K562 (cell line): ENCODE results near the gene TRMT2B. TPM values are rescaled to one million over a fixed set of nuclear protein-coding genes. Genes with fewer than 3 reads are reported as not detected.

Experiments used
- ASH1L ChIP-seq: fragments of 450-650 bp; IDR thresholded peaks from 2 replicates; pipeline ENCODE4 v1.6.1; 2018; ENCODE audit warnings: borderline replicate concordance, mild to moderate bottlenecking, low read depth; ENCODE audit not compliant: partially characterized antibody
- BRD4 ChIP-seq: fragments of 200-600 bp; sonication (generic); IDR thresholded peaks from 2 replicates; pipeline ENCODE4 v1.6.1; 2017; ENCODE audit warnings: inconsistent platforms
- CC2D1A ChIP-seq: fragments of 450-650 bp; IDR thresholded peaks from 2 replicates; pipeline ENCODE4 v1.6.1; 2017; ENCODE audit warnings: mild to moderate bottlenecking
- DACH1 ChIP-seq: fragments of 450-650 bp; IDR thresholded peaks from 2 replicates; pipeline ENCODE4 v1.6.1; 2018; ENCODE audit not compliant: partially characterized antibody
- E2F6 ChIP-seq, 2 experiments: IDR thresholded peaks; 2 replicates each; pipeline ENCODE4 v1.6.1; 2011; ENCODE audit warnings: borderline replicate concordance in 1 of 2, control low read depth in 1 of 2, low read depth in 1 of 2, low read length in 1 of 2, mild to moderate bottlenecking in 1 of 2, mixed read lengths in 1 of 2, moderate library complexity in 1 of 2; ENCODE audit not compliant: insufficient read depth in 1 of 2, insufficient read length in 1 of 2, poor library complexity in 1 of 2, severe bottlenecking in 1 of 2; ENCODE audit errors: extremely low read depth in 1 of 2
- EHMT2 ChIP-seq: fragments of 450-650 bp; IDR thresholded peaks from 2 replicates; pipeline ENCODE4 v1.6.1; 2018; ENCODE audit warnings: antibody characterized with exemption
- ELF2 ChIP-seq: fragments of 250-450 bp; sonication (Bioruptor Pico); IDR thresholded peaks from 2 replicates; pipeline ENCODE4 v1.5.0; 2021; ENCODE audit warnings: mild to moderate bottlenecking
- ELK1 ChIP-seq: sonication (generic); formaldehyde crosslinking; IDR thresholded peaks from 2 replicates; pipeline ENCODE4 v1.8.1; 2022; ENCODE audit warnings: missing genetic modification reagents
- FOXJ2 ChIP-seq: fragments of 200-800 bp; sonication (Bioruptor generic); IDR thresholded peaks from 2 replicates; pipeline ENCODE4 v1.6.1; 2016; ENCODE audit warnings: missing genetic modification characterization, missing compliant biosample characterization
- HDAC2 ChIP-seq: fragments of 450-650 bp; IDR thresholded peaks from 2 replicates; pipeline ENCODE4 v1.6.1; 2016; ENCODE audit warnings: mild to moderate bottlenecking
- NFIC ChIP-seq: fragments of 450-650 bp; IDR thresholded peaks from 2 replicates; pipeline ENCODE4 v1.6.1; 2017; ENCODE audit warnings: mild to moderate bottlenecking, inconsistent platforms
- POLR2B ChIP-seq: fragments of 450-650 bp; IDR thresholded peaks from 2 replicates; pipeline ENCODE4 v1.6.1; 2018; ENCODE audit warnings: low read depth; ENCODE audit not compliant: partially characterized antibody
- SIN3A ChIP-seq, 2 experiments: fragments of 150-350 bp in 1 of 2; IDR thresholded peaks; 2 replicates each; pipeline ENCODE4 v1.6.1; 2011 to 2016; ENCODE audit warnings: borderline replicate concordance in 2 of 2, low read depth in 2 of 2, low read length in 2 of 2, mild to moderate bottlenecking in 2 of 2, moderate library complexity in 2 of 2; ENCODE audit not compliant: control insufficient read depth in 1 of 2
- SIRT6 ChIP-seq: IDR thresholded peaks from one replicate; pipeline ENCODE4 v1.6.1; 2012; ENCODE audit warnings: low read depth, mild to moderate bottlenecking, control low read depth, inconsistent platforms, low read length, moderate library complexity
- SMARCC2 ChIP-seq: fragments of 450-650 bp; IDR thresholded peaks from 2 replicates; pipeline ENCODE4 v1.6.1; 2017; ENCODE audit warnings: antibody characterized with exemption, moderate library complexity, mild to moderate bottlenecking, low read depth
- SOX6 ChIP-seq: fragments of 450-650 bp; IDR thresholded peaks from 2 replicates; pipeline ENCODE4 v1.6.1; 2014; ENCODE audit warnings: mild to moderate bottlenecking
- TAF1 ChIP-seq: IDR thresholded peaks from 2 replicates; pipeline ENCODE4 v1.6.1; 2011; ENCODE audit warnings: mild to moderate bottlenecking, low read length, moderate library complexity; ENCODE audit not compliant: insufficient read depth, control insufficient read depth, severe bottlenecking; ENCODE audit errors: extremely low read depth
- TCF15 ChIP-seq: fragments of 250-450 bp; sonication (Bioruptor Pico); IDR thresholded peaks from 2 replicates; pipeline ENCODE4 v1.8.0; 2022; ENCODE audit warnings: moderate library complexity, mild to moderate bottlenecking, inconsistent platforms
- TEAD1 ChIP-seq, 2 experiments: fragments of 450-650 bp in 1 of 2; sonication (generic) in 1 of 2; formaldehyde crosslinking; IDR thresholded peaks; 2 replicates each; pipeline versions ENCODE4 v1.4.0 to v1.8.0; 2020 to 2022; ENCODE audit warnings: mild to moderate bottlenecking in 2 of 2, missing genetic modification reagents in 1 of 2
- XRCC4 ChIP-seq: IDR thresholded peaks from one replicate; pipeline ENCODE4 v1.6.1; 2011; ENCODE audit not compliant: insufficient read depth, insufficient read length; ENCODE audit errors: extremely low read depth
- ZBTB12 ChIP-seq: fragments of 250-450 bp; sonication (Bioruptor Pico); IDR thresholded peaks from 2 replicates; pipeline ENCODE4 v1.4.0; 2020
- ZC3H11A ChIP-seq: IDR thresholded peaks from 2 replicates; pipeline ENCODE4 v1.6.1; 2012; ENCODE audit warnings: low read depth, low read length, improper control_type of control experiment
- ZFPM2 ChIP-seq: fragments of 250-450 bp; sonication (Bioruptor Pico); IDR thresholded peaks from 2 replicates; pipeline ENCODE4 v1.5.1; 2022; ENCODE audit warnings: mild to moderate bottlenecking
- ZKSCAN3 ChIP-seq: fragments of 250-450 bp; sonication (Bioruptor Pico); IDR thresholded peaks from 2 replicates; pipeline ENCODE4 v1.4.0; 2020
- ZNF316 ChIP-seq: fragments of 450-650 bp; IDR thresholded peaks from 2 replicates; pipeline ENCODE4 v1.6.1; 2016
- ZNF699 ChIP-seq: fragments of 250-450 bp; sonication (Bioruptor Pico); IDR thresholded peaks from 2 replicates; pipeline ENCODE4 v1.8.0; 2021; ENCODE audit warnings: mild to moderate bottlenecking, moderate library complexity; ENCODE audit not compliant: insufficient replicate concordance
- polyA plus RNA-seq, 8 experiments: library from polyadenylated mRNA; depleted of rRNA in 4 of 8; stranded (reverse) in 5 of 8; unstranded in 3 of 8; fragments of >200 nt; fragmentation: Nextera tagmentation in 2 of 8; fragmentation: Illumina TruSeq in 1 of 8; extraction: Ambion mirVana in 2 of 8; extraction: Trizol in 1 of 8; gene quantifications; 2 replicates each; pipeline versions ENCODE4 v1.2.1 to v1.2.3, GENCODE V29; 2011 to 2014; ENCODE audit warnings: inconsistent platforms in 1 of 8, missing spikeins in 1 of 8
- total RNA-seq, 7 experiments: library from RNA; depleted of rRNA in 6 of 7; stranded (reverse); fragments of >200 nt in 6 of 7; fragmentation: Illumina TruSeq in 2 of 7; extraction: Trizol in 2 of 7; gene quantifications; 2 replicates each; pipeline versions ENCODE4 v1.2.1 to v1.2.3, GENCODE V29; 2011 to 2021; ENCODE audit warnings: low replicate concordance in 1 of 7

Gene TRMT2B
- total and polyA plus RNA-seq, 9 of the 15 experiments (the other 6 are each of a cell fraction or from before 2014, with no cell fraction given) = 3.9 to 23.4 (median 18.1) TPM

GRCh38 chrX:101097546-101098453 lies 45.9 kb upstream of the TRMT2B start, which contains the start of gene CENPI (continued):
- no peak for TF ChIP-seq BRD4
- no peak for TF ChIP-seq ZBTB12 (CRISPR knock-in tag)
- peak; percentile 97 to 99 for TF ChIP-seq E2F6 (IDR thresholded peaks at IDR 0.05; ENCODE audit: borderline replicate concordance in 1 of 2, extremely low read depth in 1 of 2, insufficient read depth in 1 of 2, insufficient read length in 1 of 2, low read depth in 1 of 2, low read length in 1 of 2, poor library complexity in 1 of 2, severe bottlenecking in 1 of 2)
- TF ChIP-seq ZKSCAN3 (CRISPR knock-in tag) = no peak
- no peak for TF ChIP-seq CC2D1A
- no peak for TF ChIP-seq SMARCC2
- peak; percentile 37 for TF ChIP-seq ASH1L
- no peak for TF ChIP-seq ZC3H11A
- TF ChIP-seq TCF15 (CRISPR knock-in tag) = no peak
- 0 out of 4 replicates have a peak, but pooled peaks of 1 of the 2 experiments have one; percentile 39 for TF ChIP-seq TEAD1 (CRISPR knock-in tag; IDR thresholded peaks at IDR 0.05)
- TF ChIP-seq SIN3A (IDR thresholded peaks at IDR 0.05; ENCODE audit: borderline replicate concordance in 2 of 2, control insufficient read depth in 1 of 2, low read depth in 2 of 2, low read length in 2 of 2) = peak in 1 of 2 experiments; percentile 57; a peak in 2 of 4 replicates
- TF ChIP-seq ZFPM2 (CRISPR knock-in tag) = no peak
- TF ChIP-seq SIRT6 = no peak
- no peak for TF ChIP-seq ZNF316
- no peak for TF ChIP-seq ELK1
- TF ChIP-seq DACH1 = peak; percentile 29
- no peak for TF ChIP-seq HDAC2
- TF ChIP-seq NFIC = peak; percentile 76
- TF ChIP-seq ZNF699 (CRISPR knock-in tag) = no peak
- TF ChIP-seq EHMT2 = no peak
- peak; percentile 69 for TF ChIP-seq TAF1
- no peak for TF ChIP-seq SOX6
- peak; percentile 62 for TF ChIP-seq POLR2B
- no peak for TF ChIP-seq FOXJ2
- TF ChIP-seq ELF2 = no peak
- no peak for TF ChIP-seq XRCC4
